ENCODE results near the gene GPBP1.

- TF ChIP-seq CREB1 (IDR thresholded peaks at IDR 0.05; ENCODE audit: low read depth) (no peak), EP300 (IDR thresholded peaks at IDR 0.05; ENCODE audit: borderline replicate concordance) (no peak), TAF1 (IDR thresholded peaks at IDR 0.05; ENCODE audit: low read depth) (no peak), MAX (IDR thresholded peaks at IDR 0.05) (no peak), YY1 (IDR thresholded peaks at IDR 0.05; ENCODE audit: low read depth) (no peak), TEAD4 (IDR thresholded peaks at IDR 0.05) (no peak), REST (IDR thresholded peaks at IDR 0.05; ENCODE audit: low read depth) (no peak), RAD21 (IDR thresholded peaks at IDR 0.05; ENCODE audit: low read depth) (no peak), TCF12 (IDR thresholded peaks at IDR 0.05; ENCODE audit: low read depth) (no peak), FOXM1 (IDR thresholded peaks at IDR 0.05; ENCODE audit: borderline replicate concordance, low read depth) (no peak), USF1 (IDR thresholded peaks at IDR 0.05) (no peak), CEBPB (IDR thresholded peaks at IDR 0.05) (no peak), EGR1 (IDR thresholded peaks at IDR 0.05) (no peak)
Measured at GRCh38 chr5:57157131-57157530, 16.7 kb upstream of the GPBP1 start.

Measured in Ishikawa (cell line).